Mucosa of descending colon (tissue), 3 donors: ENCODE data around the gene ZNF18. TPM values are rescaled to one million over a fixed set of nuclear protein-coding genes. Genes with fewer than 3 reads are reported as not detected.

ENCODE experiments used
- ATAC-seq: fragments of 200-7000 bp; cut with Tn5 transposase; one replicate; pipeline ENCODE4 v1.9.1; 2020; ENCODE audit warnings: mild to moderate bottlenecking, moderate library complexity
- DNase-seq, 3 donors: peaks; one replicate each; pipeline ENCODE4 v3.0.0-alpha.2; 2020
- H3K36me3 ChIP-seq: fragments of 200-600 bp; one replicate; pipeline ENCODE4 v1.8.0; 2021; ENCODE audit warnings: low read depth, mild to moderate bottlenecking
- H3K4me1 ChIP-seq: fragments of 200-600 bp; one replicate; pipeline ENCODE4 v1.8.0; 2021; ENCODE audit warnings: low read depth, mild to moderate bottlenecking
- H3K4me3 ChIP-seq: fragments of 200-600 bp; one replicate; pipeline ENCODE4 v1.8.0; 2021; ENCODE audit warnings: mild to moderate bottlenecking
- H3K9me3 ChIP-seq: fragments of 200-600 bp; one replicate; pipeline ENCODE4 v1.8.0; 2021; ENCODE audit warnings: mild to moderate bottlenecking
- intact Hi-C, 2 donors: fragments of 100-400 bp; cut with DNase I in 1 of 2; cut with micrococcal nuclease in 1 of 2; formaldehyde crosslinking; loops; one replicate each; pipeline versions ENCODE4 v1.11.0 to v1.11.1; 2022; cut with DNase I, micrococcal nuclease
- total RNA-seq, 3 donors: library from RNA; stranded (reverse); fragmentation: NEBNext Ultra II Directional in 2 of 3; extraction: Animal tissue kit (Norgen Biotek cat#: 25700) in 2 of 3; gene quantifications; one replicate each; pipeline versions ENCODE4 v1.2.1 to v1.2.4, GENCODE V29; 2021 to 2023
- TF ChIP-seq, protein P1 (sequence below): fragments of 200-600 bp; IDR thresholded peaks from one replicate; pipeline ENCODE4 v1.8.0; 2022; ENCODE audit warnings: antibody characterized with exemption, mild to moderate bottlenecking
- donor health status: DM: no; HTN: no; CAD: no; lungs with moderate emphysema.
- donor health status: DM: no; HTN: no; CAD: no.
- donor health status: DM: no; HTN: yes; CAD: no.

The ZNF18 gene
- total RNA-seq, 3 donors from 2014 or later: 7.1 to 9.4 (median 8.1) TPM

- no peak for ATAC-seq
Measured at GRCh38 chr17:12037970-12038369, 40.7 kb upstream of the ZNF18 start.

GRCh38 chr17:12035673-12036072 lies 38.4 kb upstream of the ZNF18 start:
- Histone ChIP-seq H3K4me3 (no peak overlapping the region), H3K4me1 (no peaks in the 10 kb centered on the region), H3K9me3 (no peaks in the 10 kb centered on the region), H3K36me3 (no peaks in the 10 kb centered on the region)
- intact Hi-C loops: no loop called here
- DNase-seq (no peak), ATAC-seq (no peak)
- TF ChIP-seq, protein P1, sequence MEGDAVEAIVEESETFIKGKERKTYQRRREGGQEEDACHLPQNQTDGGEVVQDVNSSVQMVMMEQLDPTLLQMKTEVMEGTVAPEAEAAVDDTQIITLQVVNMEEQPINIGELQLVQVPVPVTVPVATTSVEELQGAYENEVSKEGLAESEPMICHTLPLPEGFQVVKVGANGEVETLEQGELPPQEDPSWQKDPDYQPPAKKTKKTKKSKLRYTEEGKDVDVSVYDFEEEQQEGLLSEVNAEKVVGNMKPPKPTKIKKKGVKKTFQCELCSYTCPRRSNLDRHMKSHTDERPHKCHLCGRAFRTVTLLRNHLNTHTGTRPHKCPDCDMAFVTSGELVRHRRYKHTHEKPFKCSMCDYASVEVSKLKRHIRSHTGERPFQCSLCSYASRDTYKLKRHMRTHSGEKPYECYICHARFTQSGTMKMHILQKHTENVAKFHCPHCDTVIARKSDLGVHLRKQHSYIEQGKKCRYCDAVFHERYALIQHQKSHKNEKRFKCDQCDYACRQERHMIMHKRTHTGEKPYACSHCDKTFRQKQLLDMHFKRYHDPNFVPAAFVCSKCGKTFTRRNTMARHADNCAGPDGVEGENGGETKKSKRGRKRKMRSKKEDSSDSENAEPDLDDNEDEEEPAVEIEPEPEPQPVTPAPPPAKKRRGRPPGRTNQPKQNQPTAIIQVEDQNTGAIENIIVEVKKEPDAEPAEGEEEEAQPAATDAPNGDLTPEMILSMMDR: no peak

More at GRCh38 chr17:12037970-12038369, 40.7 kb upstream of the ZNF18 start:
- intact Hi-C loops: no loop called here
- Histone ChIP-seq H3K4me1 (no peaks in the 10 kb centered on the region), H3K9me3 (no peaks in the 10 kb centered on the region), H3K4me3 (no peak overlapping the region), H3K36me3 (no peaks in the 10 kb centered on the region)
- DNase-seq: no peak
- TF ChIP-seq, protein P1: no peak

- Histone ChIP-seq H3K36me3 (no peaks in the 10 kb centered on the region), H3K4me1 (no peaks in the 10 kb centered on the region), H3K9me3 (no peaks in the 10 kb centered on the region), H3K4me3 (no peak overlapping the region)
- TF ChIP-seq, protein P1: no peak
- intact Hi-C loops: no loop called here
- DNase-seq (no peak), ATAC-seq (no peak)
Measured at GRCh38 chr17:12034538-12034937, 37.3 kb upstream of the ZNF18 start.

DNA sequence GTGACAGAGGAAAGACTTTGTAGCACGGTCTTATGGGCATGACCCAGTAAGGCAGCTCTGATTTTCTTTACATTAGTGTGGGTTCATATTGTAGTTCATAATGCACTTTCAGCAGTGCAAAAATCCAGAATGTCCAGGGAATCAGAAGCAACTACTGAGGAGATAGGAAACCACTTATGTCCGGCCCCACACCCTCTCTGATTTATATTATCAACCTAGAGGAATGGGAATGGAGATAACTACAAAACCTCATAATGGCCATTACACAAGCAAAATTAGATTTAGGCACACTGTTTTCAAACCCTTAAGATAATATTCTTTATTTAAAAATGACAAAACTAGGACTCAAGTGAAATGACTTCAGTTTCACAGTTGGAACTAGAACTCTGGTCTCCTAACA lies 31.3 kb upstream of the ZNF18 start:
- H3K4me3 ChIP-seq: no peak overlapping the region
- ATAC-seq: no peak
- H3K9me3 ChIP-seq: no peaks in the 10 kb centered on the region
- TF ChIP-seq, protein P1: no peak
- intact Hi-C loops: no loop called here
- no peaks in the 10 kb centered on the region for H3K36me3 ChIP-seq
- DNase-seq: no peak
- H3K4me1 ChIP-seq: peaks cover 12% of the 10 kb centered on the region

- Histone ChIP-seq H3K4me3 (no peak overlapping the region), H3K4me1 (peaks cover 12% of the 10 kb centered on the region), H3K9me3 (no peaks in the 10 kb centered on the region), H3K36me3 (no peaks in the 10 kb centered on the region)
- no peak for ATAC-seq
- TF ChIP-seq, protein P1: no peak
- intact Hi-C loops: no loop called here
- DNase-seq: no peak
Measured at GRCh38 chr17:12027658-12028057, 30.4 kb upstream of the ZNF18 start.

DNA sequence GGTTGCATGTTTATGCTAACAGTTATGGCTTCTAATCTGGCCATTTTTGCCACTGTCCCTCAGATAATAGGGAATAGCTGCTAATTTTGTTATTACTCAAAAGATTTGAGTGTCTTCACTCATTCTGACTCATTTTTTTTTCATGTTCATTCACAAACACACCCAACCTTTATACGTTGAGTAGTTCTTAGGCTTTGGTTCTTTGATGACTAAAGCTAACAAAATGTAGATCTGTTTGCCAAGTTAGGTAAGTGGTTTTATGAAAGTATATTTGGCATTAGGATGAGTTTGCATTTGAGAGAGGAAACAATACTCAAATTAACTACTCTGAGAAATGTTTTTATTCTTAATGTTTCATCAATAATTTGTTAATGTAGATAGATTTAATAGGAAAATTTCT lies 27.1 kb upstream of the ZNF18 start:
- TF ChIP-seq, protein P1: no peak
- Histone ChIP-seq H3K9me3 (no peaks in the 10 kb centered on the region), H3K4me1 (peaks cover 20% of the 10 kb centered on the region), H3K4me3 (no peak overlapping the region), H3K36me3 (no peaks in the 10 kb centered on the region)
- ATAC-seq (no peak), DNase-seq (no peak)
- intact Hi-C loops: no loop called here
